Endodermal cell (in vitro differentiated cells): ENCODE measurements around the gene UPF3A. TPM values are rescaled to one million over a fixed set of nuclear protein-coding genes. Genes with fewer than 3 reads are reported as not detected.

Experiments used
- DNase-seq: peaks from one replicate; pipeline ENCODE4 v3.0.0-alpha.2; 2017
- H3K27ac ChIP-seq: 2 replicates; pipeline ENCODE4 v1.5.1; 2013; ENCODE audit warnings: mild to moderate bottlenecking, low read depth, low read length, moderate library complexity
- H3K27me3 ChIP-seq: 2 replicates; pipeline ENCODE4 v1.6.1; 2013; ENCODE audit warnings: mild to moderate bottlenecking, low read length, moderate library complexity; ENCODE audit not compliant: insufficient read depth, control insufficient read depth, poor library complexity, severe bottlenecking
- H3K36me3 ChIP-seq: 2 replicates; pipeline ENCODE4 v1.7.0; 2013; ENCODE audit warnings: mild to moderate bottlenecking, low read length, moderate library complexity; ENCODE audit not compliant: control insufficient read depth, insufficient read depth
- H3K4me1 ChIP-seq: one replicate; pipeline ENCODE4 v1.7.0; 2013; ENCODE audit warnings: low read length; ENCODE audit not compliant: control insufficient read depth, insufficient read depth
- H3K4me3 ChIP-seq: 2 replicates; pipeline ENCODE4 v1.5.1; 2013; ENCODE audit warnings: mild to moderate bottlenecking, low read length, moderate library complexity
- H3K9ac ChIP-seq: 2 replicates; pipeline ENCODE4 v1.6.1; 2013; ENCODE audit warnings: mild to moderate bottlenecking, low read length, moderate library complexity; ENCODE audit not compliant: poor library complexity, severe bottlenecking; ENCODE audit errors: extremely low read depth
- H3K9me3 ChIP-seq: 2 replicates; pipeline ENCODE4 v1.6.1; 2013; ENCODE audit warnings: mild to moderate bottlenecking, low read length, moderate library complexity; ENCODE audit not compliant: control insufficient read depth
- H3K27ac Mint-ChIP-seq: 2 replicates; pipeline ENCODE4 v1.8.0; 2020; ENCODE audit warnings: mixed read lengths
- H3K27me3 Mint-ChIP-seq: 2 replicates; pipeline ENCODE4 v1.8.0; 2021; ENCODE audit warnings: mild to moderate bottlenecking, mixed read lengths; ENCODE audit not compliant: insufficient read depth
- H3K36me3 Mint-ChIP-seq: 2 replicates; pipeline ENCODE4 v1.8.0; 2020; ENCODE audit warnings: low read depth, mixed read lengths
- H3K4me1 Mint-ChIP-seq: 2 replicates; pipeline ENCODE4 v1.8.0; 2020; ENCODE audit warnings: mixed read lengths
- H3K4me3 Mint-ChIP-seq: 2 replicates; pipeline ENCODE4 v1.8.0; 2020; ENCODE audit warnings: mild to moderate bottlenecking, moderate library complexity, mixed read lengths
- H3K9me3 Mint-ChIP-seq: 2 replicates; pipeline ENCODE4 v1.8.0; 2020; ENCODE audit warnings: mild to moderate bottlenecking, mixed read lengths
- CTCF ChIP-seq: fragments of 200-600 bp; sonication (generic); conservative IDR thresholded peaks from 2 replicates; pipeline ENCODE4 v1.5.0; 2021; ENCODE audit warnings: antibody characterized with exemption, mild to moderate bottlenecking
- WGBS, 2 experiments: methylation state at CpG; one replicate each; pipeline versions ENCODE4 v1.1.5 to v1.1.7; 2013; ENCODE audit warnings: missing lambda C conversion rate in 2 of 2, mixed read lengths in 1 of 2; ENCODE audit not compliant: insufficient coverage in 1 of 2, insufficient read length in 1 of 2; 5-methylcytosine and 5-hydroxymethylcytosine counted together
- total RNA-seq, 2 donors: library from RNA; stranded (reverse); fragmentation: NEBNext Ultra II Directional in 1 of 2; extraction: Animal tissue kit (Norgen Biotek cat#: 25700) in 1 of 2; gene quantifications; 2 replicates in 1 of 2; 3 replicates in 1 of 2; pipeline ENCODE4 v1.2.1, GENCODE V29; 2021

Gene UPF3A
- total RNA-seq, 2 donors from 2014 or later, result 56.5 to 81.2 TPM

GRCh38 chr13:114284680-114285079, 3.3 kb downstream of the UPF3A start:
- Histone ChIP-seq H3K27ac (no peak overlapping the region), H3K36me3 (peaks cover 55% of the 10 kb centered on the region), H3K4me1 (peaks cover 4% of the 10 kb centered on the region), H3K4me3 (no peak overlapping the region), H3K9ac (no peak overlapping the region), H3K9me3 (no peaks in the 10 kb centered on the region), H3K27me3 (no peaks in the 10 kb centered on the region)
- peaks cover 62% of the 10 kb centered on the region for H3K36me3 Mint-ChIP-seq
- no peak overlapping the region for H3K4me3 Mint-ChIP-seq
- DNase-seq, result no peak
- H3K9me3 Mint-ChIP-seq, result no peaks in the 10 kb centered on the region
- no peak overlapping the region for H3K27ac Mint-ChIP-seq
- H3K27me3 Mint-ChIP-seq, result no peaks in the 10 kb centered on the region
- peaks cover 18% of the 10 kb centered on the region for H3K4me1 Mint-ChIP-seq
- no peak for TF ChIP-seq CTCF
- WGBS, 2 experiments, result 94 to 96% methylated on average over 3 to 8 of the region's 8 CpGs

- WGBS, 2 experiments, result 92 to 100% methylated on average over 1 to 4 of the region's 4 CpGs
- TF ChIP-seq CTCF, result no peak
- Histone ChIP-seq H3K27me3 (no peaks in the 10 kb centered on the region), H3K4me3 (no peak overlapping the region), H3K4me1 (no peaks in the 10 kb centered on the region), H3K27ac (no peak overlapping the region), H3K9me3 (no peaks in the 10 kb centered on the region), H3K36me3 (peaks cover 60% of the 10 kb centered on the region), H3K9ac (no peak overlapping the region)
- Mint-ChIP-seq H3K4me3 (no peak overlapping the region), H3K9me3 (no peaks in the 10 kb centered on the region), H3K36me3 (peaks cover 68% of the 10 kb centered on the region), H3K4me1 (peaks cover 13% of the 10 kb centered on the region), H3K27me3 (no peaks in the 10 kb centered on the region), H3K27ac (no peak overlapping the region)
- no peak for DNase-seq
These were observed 3.9 kb downstream of the UPF3A start for GRCh38 chr13:114285166-114285808.

- no peaks in the 10 kb centered on the region for H3K9me3 ChIP-seq
- Mint-ChIP-seq H3K4me3 (no peak overlapping the region), H3K36me3 (peaks cover 79% of the 10 kb centered on the region), H3K27me3 (no peaks in the 10 kb centered on the region), H3K4me1 (peaks cover 7% of the 10 kb centered on the region), H3K9me3 (no peaks in the 10 kb centered on the region), H3K27ac (no peak overlapping the region)
- DNase-seq, result no peak
- H3K9ac ChIP-seq, result no peak overlapping the region
- no peaks in the 10 kb centered on the region for H3K27me3 ChIP-seq
- 93 to 95% methylated on average over 7 to 8 of the region's 8 CpGs for WGBS, 2 experiments
- H3K4me3 ChIP-seq, result no peak overlapping the region
- TF ChIP-seq CTCF, result no peak
- H3K27ac ChIP-seq, result no peak overlapping the region
- H3K36me3 ChIP-seq, result peaks cover 71% of the 10 kb centered on the region
- H3K4me1 ChIP-seq, result no peaks in the 10 kb centered on the region
These were observed 5.4 kb downstream of the UPF3A start for GRCh38 chr13:114286808-114287207.
